ENCODE results near the gene BRSK2.

DNA sequence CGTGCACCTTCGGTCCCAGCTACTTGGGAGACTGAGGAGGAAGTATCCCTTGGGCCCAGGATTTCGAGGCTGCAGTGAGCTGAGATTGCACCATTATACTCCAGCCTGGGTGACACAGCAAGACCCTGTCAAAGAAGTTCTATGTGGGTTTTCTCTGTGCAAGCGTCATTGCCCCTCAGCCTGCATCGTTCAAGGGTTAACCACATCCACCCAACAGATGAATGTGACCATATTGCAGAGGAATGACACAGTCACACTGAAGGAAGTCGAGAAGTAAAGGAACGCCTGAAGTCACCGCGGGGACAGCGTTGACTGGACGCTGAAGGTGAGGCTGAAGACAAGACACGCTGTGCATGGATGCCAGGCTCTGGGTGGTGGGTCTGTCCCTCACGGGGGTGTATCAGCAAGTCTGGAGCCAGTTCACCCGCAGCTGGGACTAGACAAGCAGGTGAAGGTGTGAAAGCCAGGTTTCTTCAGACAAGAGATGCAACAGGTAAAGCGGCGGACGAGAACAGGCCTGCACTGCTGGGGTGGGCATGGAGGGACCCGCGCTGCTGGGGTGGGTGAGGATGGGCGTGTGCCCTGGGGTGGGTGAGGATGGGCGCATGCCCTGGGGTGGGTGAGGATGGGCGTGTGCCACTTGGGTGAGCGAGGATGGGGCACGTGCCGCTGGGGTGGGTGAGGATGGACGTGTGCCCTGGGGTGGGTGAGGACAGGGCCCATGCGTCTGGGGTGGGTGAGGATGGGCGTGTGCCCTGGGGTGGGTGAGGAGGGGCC is 43.8 kb upstream of the BRSK2 start:
- TF ChIP-seq, protein P1, sequence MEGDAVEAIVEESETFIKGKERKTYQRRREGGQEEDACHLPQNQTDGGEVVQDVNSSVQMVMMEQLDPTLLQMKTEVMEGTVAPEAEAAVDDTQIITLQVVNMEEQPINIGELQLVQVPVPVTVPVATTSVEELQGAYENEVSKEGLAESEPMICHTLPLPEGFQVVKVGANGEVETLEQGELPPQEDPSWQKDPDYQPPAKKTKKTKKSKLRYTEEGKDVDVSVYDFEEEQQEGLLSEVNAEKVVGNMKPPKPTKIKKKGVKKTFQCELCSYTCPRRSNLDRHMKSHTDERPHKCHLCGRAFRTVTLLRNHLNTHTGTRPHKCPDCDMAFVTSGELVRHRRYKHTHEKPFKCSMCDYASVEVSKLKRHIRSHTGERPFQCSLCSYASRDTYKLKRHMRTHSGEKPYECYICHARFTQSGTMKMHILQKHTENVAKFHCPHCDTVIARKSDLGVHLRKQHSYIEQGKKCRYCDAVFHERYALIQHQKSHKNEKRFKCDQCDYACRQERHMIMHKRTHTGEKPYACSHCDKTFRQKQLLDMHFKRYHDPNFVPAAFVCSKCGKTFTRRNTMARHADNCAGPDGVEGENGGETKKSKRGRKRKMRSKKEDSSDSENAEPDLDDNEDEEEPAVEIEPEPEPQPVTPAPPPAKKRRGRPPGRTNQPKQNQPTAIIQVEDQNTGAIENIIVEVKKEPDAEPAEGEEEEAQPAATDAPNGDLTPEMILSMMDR (conservative IDR thresholded peaks at IDR 0.05; ENCODE audit: low read depth, low read length) = no peak
- TF ChIP-seq EZH2phosphoT487 (IDR thresholded peaks at IDR 0.05; ENCODE audit: borderline replicate concordance, low read length) (no peak), EZH2 (IDR thresholded peaks at IDR 0.05; ENCODE audit: low read length, unreplicated experiment) (no peak)
